HUES6 (cell line): Measurements from ENCODE around the gene CALD1.
A peak's percentile ranks its signal among the peaks of the same experiment; 100 is the strongest.

Experiments
- H3K27ac ChIP-seq: 2 replicates; pipeline ENCODE4 v1.7.0; 2013; ENCODE audit warnings: low read depth, mild to moderate bottlenecking, low read length, inconsistent platforms
- H3K27me3 ChIP-seq: 2 replicates; pipeline ENCODE4 v1.6.1; 2013; ENCODE audit warnings: low read length; ENCODE audit not compliant: control insufficient read depth, insufficient read depth
- H3K36me3 ChIP-seq: 2 replicates; pipeline ENCODE4 v1.6.1; 2013; ENCODE audit warnings: low read length; ENCODE audit not compliant: control insufficient read depth, insufficient read depth
- H3K4me1 ChIP-seq: 2 replicates; pipeline ENCODE4 v1.6.1; 2013; ENCODE audit warnings: low read length; ENCODE audit not compliant: control insufficient read depth, insufficient read depth
- H3K4me3 ChIP-seq: 2 replicates; pipeline ENCODE4 v1.5.1; 2013; ENCODE audit warnings: low read depth, low read length
- H3K9ac ChIP-seq: one replicate; pipeline ENCODE4 v1.6.1; 2013; ENCODE audit warnings: mild to moderate bottlenecking, low read length
- H3K9me3 ChIP-seq: 2 replicates; pipeline ENCODE4 v1.6.1; 2013; ENCODE audit warnings: low read depth, low read length; ENCODE audit not compliant: control insufficient read depth, insufficient read depth

CALD1 gene

GRCh38 chr7:134896073-134896472 lies 116.6 kb downstream of the CALD1 start:
- Histone ChIP-seq H3K27me3 (no peaks in the 10 kb centered on the region), H3K4me1 (peaks cover 31% of the 10 kb centered on the region), H3K4me3 (no peak overlapping the region), H3K9ac (no peak overlapping the region), H3K27ac (no peak overlapping the region), H3K9me3 (peaks cover 20% of the 10 kb centered on the region), H3K36me3 (peaks cover 19% of the 10 kb centered on the region)

- H3K9ac ChIP-seq = no peak overlapping the region
- H3K36me3 ChIP-seq = peaks cover 37% of the 10 kb centered on the region
- no peaks in the 10 kb centered on the region for H3K27me3 ChIP-seq
- no peak overlapping the region for H3K4me3 ChIP-seq
- no peak overlapping the region for H3K27ac ChIP-seq
- peaks cover 20% of the 10 kb centered on the region for H3K9me3 ChIP-seq
- peaks cover 18% of the 10 kb centered on the region for H3K4me1 ChIP-seq
These were observed 118.5 kb downstream of the CALD1 start for GRCh38 chr7:134897936-134898335.

DNA sequence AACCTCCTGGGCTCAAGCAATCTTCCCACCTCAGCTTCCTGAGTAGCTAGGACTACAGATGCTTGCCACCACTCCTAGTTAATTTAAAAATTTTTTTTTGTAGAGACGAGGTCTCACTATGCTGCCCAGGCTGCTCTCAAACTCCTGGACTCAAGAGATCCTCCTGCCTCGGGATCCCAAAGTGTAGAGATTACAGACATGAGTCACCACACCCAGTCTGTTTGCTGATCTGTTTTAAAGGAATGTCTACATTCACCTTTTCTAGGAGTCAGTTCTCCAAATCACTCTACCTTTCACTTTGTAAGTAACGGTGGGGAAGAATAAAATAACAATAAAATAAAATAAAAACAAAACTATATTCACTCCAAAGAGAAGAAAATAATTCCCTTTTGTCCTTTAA lies 120.3 kb downstream of the CALD1 start:
- H3K9ac ChIP-seq = no peak overlapping the region
- no peak overlapping the region for H3K4me3 ChIP-seq
- peaks cover 20% of the 10 kb centered on the region for H3K9me3 ChIP-seq
- 0 out of 2 replicates have a peak overlapping the region, but pooled peaks have one; percentile 53 for H3K27ac ChIP-seq
- no peaks in the 10 kb centered on the region for H3K27me3 ChIP-seq
- H3K4me1 ChIP-seq = peaks cover 10% of the 10 kb centered on the region
- H3K36me3 ChIP-seq = peaks cover 36% of the 10 kb centered on the region

GRCh38 chr7:134900166-134900982 lies 120.9 kb downstream of the CALD1 start:
- Histone ChIP-seq H3K4me1 (peaks cover 10% of the 10 kb centered on the region), H3K4me3 (no peak overlapping the region), H3K27me3 (no peaks in the 10 kb centered on the region), H3K9ac (no peak overlapping the region), H3K36me3 (peaks cover 35% of the 10 kb centered on the region), H3K9me3 (peaks cover 16% of the 10 kb centered on the region), H3K27ac (no peak overlapping the region)

- no peaks in the 10 kb centered on the region for H3K27me3 ChIP-seq
- peaks cover 5% of the 10 kb centered on the region for H3K9me3 ChIP-seq
- H3K27ac ChIP-seq = no peak overlapping the region
- H3K9ac ChIP-seq = no peak overlapping the region
- peaks cover 10% of the 10 kb centered on the region for H3K4me1 ChIP-seq
- peaks cover 26% of the 10 kb centered on the region; the same call in 1 of the 2 replicates for H3K36me3 ChIP-seq
- H3K4me3 ChIP-seq = no peak overlapping the region
These were observed 122.1 kb downstream of the CALD1 start for GRCh38 chr7:134901389-134902020.

DNA sequence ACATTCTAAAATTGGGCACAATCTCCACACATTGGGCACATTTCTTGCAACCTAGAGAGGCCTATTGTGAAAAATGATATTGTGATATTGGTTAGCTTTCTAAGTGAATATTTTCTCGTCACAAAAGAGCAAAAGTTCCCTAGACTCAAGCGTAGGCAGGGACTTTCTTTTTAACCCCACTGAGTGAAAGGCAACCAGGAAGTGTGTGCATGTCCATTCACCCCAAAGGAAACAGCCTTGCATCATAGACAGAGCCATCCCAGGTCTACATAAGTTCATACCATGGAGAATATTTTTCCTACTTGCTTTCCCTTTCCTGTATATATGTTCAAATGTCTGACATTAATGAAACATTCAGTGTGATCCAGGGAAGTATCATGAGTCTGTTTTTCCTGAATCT lies 122.6 kb downstream of the CALD1 start:
- H3K27ac ChIP-seq = no peak overlapping the region
- H3K9ac ChIP-seq = no peak overlapping the region
- peaks cover 10% of the 10 kb centered on the region for H3K4me1 ChIP-seq
- H3K4me3 ChIP-seq = no peak overlapping the region
- peaks cover 20% of the 10 kb centered on the region; the same call in 1 of the 2 replicates for H3K36me3 ChIP-seq
- no peaks in the 10 kb centered on the region for H3K27me3 ChIP-seq
- H3K9me3 ChIP-seq = no peaks in the 10 kb centered on the region

DNA sequence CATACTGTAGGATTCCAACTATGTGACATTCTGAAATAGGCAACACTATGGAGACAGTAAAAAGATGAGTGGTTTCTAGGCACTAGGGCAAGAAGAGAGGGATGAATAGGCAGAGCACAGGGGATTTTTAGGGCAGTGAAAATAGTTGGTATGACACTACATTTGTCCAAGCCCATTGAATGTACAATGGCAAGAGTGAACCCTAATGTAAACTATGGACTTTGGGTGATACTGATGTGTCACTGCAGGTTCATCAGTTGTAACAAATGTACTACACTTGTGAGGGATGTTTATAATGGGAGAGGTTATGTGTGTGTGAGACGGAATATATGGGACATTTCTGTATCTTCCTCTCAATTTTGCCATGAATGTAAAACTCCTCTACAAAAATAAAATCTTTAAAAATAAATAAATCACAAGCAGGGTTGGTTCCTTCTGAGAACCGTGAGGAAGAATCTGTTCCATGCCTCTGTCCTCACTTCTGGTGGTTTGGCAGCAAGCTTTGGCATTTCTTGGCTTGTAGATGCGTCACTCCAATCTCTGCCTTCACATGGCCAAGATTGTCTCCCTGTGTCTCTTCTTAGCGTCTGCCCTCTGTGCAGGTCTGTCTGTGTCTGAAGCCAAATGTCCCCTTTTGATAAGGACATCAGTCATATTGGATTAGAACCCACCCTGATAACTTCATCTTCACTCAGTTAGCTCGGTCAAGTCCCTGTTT lies 123.8 kb downstream of the CALD1 start:
- Histone ChIP-seq H3K27me3 (no peaks in the 10 kb centered on the region), H3K4me3 (no peak overlapping the region), H3K36me3 (peaks cover 20% of the 10 kb centered on the region; the same call in 1 of the 2 replicates), H3K9ac (no peak overlapping the region), H3K27ac (no peak overlapping the region), H3K9me3 (no peaks in the 10 kb centered on the region), H3K4me1 (peaks cover 10% of the 10 kb centered on the region)

- H3K27me3 ChIP-seq = no peaks in the 10 kb centered on the region
These were observed 125.9 kb downstream of the CALD1 start for GRCh38 chr7:134905375-134905774.

GRCh38 chr7:134907000-134907399 lies 127.6 kb downstream of the CALD1 start:
- Histone ChIP-seq H3K4me3 (no peak overlapping the region), H3K27ac (no peak overlapping the region), H3K27me3 (no peaks in the 10 kb centered on the region), H3K4me1 (0 out of 2 replicates have a peak, but pooled peaks cover 7% of the 10 kb centered on the region), H3K9ac (no peak overlapping the region), H3K36me3 (peaks cover 12% of the 10 kb centered on the region; the same call in 1 of the 2 replicates), H3K9me3 (no peaks in the 10 kb centered on the region)

More at GRCh38 chr7:134905375-134905774, 125.9 kb downstream of the CALD1 start:
- Histone ChIP-seq H3K9ac (no peak overlapping the region), H3K4me3 (no peak overlapping the region), H3K4me1 (0 out of 2 replicates have a peak, but pooled peaks cover 2% of the 10 kb centered on the region), H3K36me3 (peaks cover 20% of the 10 kb centered on the region; the same call in 1 of the 2 replicates), H3K27ac (no peak overlapping the region), H3K9me3 (no peaks in the 10 kb centered on the region)

DNA sequence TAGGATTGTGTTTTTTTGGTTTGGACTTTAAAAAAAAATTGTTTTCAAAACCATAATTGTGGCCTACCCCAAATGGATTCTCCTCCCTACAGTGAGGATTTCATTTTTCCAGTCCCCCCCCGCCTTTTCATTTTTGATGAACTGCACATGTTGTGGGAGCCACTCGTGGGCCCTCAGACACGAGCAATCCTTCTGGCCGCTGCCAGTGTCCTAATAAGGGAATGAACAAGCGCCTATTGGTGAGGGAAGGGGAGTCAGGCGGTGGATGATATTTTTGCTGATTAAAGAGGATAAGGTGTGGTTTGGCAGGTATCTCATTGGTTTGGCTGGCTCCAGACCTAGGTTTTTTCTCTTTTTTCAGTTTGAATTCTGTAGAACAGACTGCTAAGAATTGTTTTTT lies 128.2 kb downstream of the CALD1 start:
- H3K9ac ChIP-seq = no peak overlapping the region
- no peak overlapping the region for H3K27ac ChIP-seq
- H3K36me3 ChIP-seq = peaks cover 5% of the 10 kb centered on the region; the same call in 1 of the 2 replicates
- no peak overlapping the region for H3K4me3 ChIP-seq
- H3K27me3 ChIP-seq = no peaks in the 10 kb centered on the region
- H3K4me1 ChIP-seq = 0 out of 2 replicates have a peak, but pooled peaks cover 7% of the 10 kb centered on the region
- no peaks in the 10 kb centered on the region for H3K9me3 ChIP-seq
